IMR-90 (cell line): ENCODE measurements around the gene UNC93A.
"Not testable (repeated sequence)": the region's sequence is repeated elsewhere in the genome, so short reads cannot be mapped to it uniquely, and the experiment has no call there.

ENCODE experiments used
- BHLHE40 ChIP-seq: fragments of 150-350 bp; IDR thresholded peaks from 2 replicates; pipeline ENCODE4 v1.6.1; 2016; ENCODE audit warnings: mild to moderate bottlenecking, low read depth, low read length
- CEBPB ChIP-seq: IDR thresholded peaks from 2 replicates; pipeline ENCODE4 v1.6.1; 2012; ENCODE audit warnings: low read depth, low read length, improper control_type of control experiment
- MAFK ChIP-seq: IDR thresholded peaks from 2 replicates; pipeline ENCODE4 v1.6.1; 2012; ENCODE audit warnings: low read depth, low read length, improper control_type of control experiment
- MXI1 ChIP-seq: IDR thresholded peaks from 2 replicates; pipeline ENCODE4 v1.6.1; 2012; ENCODE audit warnings: low read depth, mild to moderate bottlenecking, low read length, moderate library complexity, borderline replicate concordance
- NFE2L2 ChIP-seq: fragments of 150-350 bp; IDR thresholded peaks from 2 replicates; pipeline ENCODE4 v1.6.1; 2016; ENCODE audit warnings: low read depth, mild to moderate bottlenecking, low read length
- POLR2A ChIP-seq: IDR thresholded peaks from 2 replicates; pipeline ENCODE4 v1.6.1; 2012; ENCODE audit warnings: mild to moderate bottlenecking, low read depth, low read length
- RAD21 ChIP-seq: IDR thresholded peaks from 2 replicates; pipeline ENCODE4 v1.6.1; 2012; ENCODE audit warnings: low read length, improper control_type of control experiment
- RCOR1 ChIP-seq: IDR thresholded peaks from 2 replicates; pipeline ENCODE4 v1.6.1; 2012; ENCODE audit warnings: mild to moderate bottlenecking, low read length, improper control_type of control experiment; ENCODE audit not compliant: insufficient replicate concordance
- RFX5 ChIP-seq: IDR thresholded peaks from 2 replicates; pipeline ENCODE4 v1.8.0; 2012; ENCODE audit warnings: low read depth, mild to moderate bottlenecking, low read length, moderate library complexity
- TF ChIP-seq, protein P1 (sequence below): conservative IDR thresholded peaks from 2 replicates; pipeline ENCODE4 v1.5.1; 2012; ENCODE audit warnings: mild to moderate bottlenecking, low read depth, low read length, improper control_type of control experiment
- TF ChIP-seq, protein P2 (sequence below): fragments of 150-350 bp; IDR thresholded peaks from 2 replicates; pipeline ENCODE4 v1.6.1; 2017; ENCODE audit warnings: mild to moderate bottlenecking, antibody characterized with exemption, low read length, low read depth

DNA sequence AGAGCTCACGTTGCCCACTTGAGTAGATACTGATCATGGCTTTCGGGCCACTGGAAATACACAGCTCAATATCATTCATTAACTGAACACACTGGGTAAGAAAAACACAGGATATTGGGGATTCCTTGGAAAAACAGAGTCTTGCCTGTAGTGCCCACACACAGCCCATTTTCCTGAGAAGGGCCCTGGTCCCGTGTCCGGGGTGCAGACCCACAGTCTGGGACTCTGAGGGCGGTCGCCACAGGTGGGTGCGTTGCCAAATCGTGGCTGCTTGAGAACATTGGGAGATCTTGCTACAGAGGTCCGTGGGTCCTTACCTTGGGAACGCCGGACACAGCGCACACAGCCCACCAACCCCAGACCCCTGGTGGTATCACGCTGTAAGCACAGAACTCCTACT lies 6.5 kb upstream of the UNC93A start:
- TF ChIP-seq, protein P1, sequence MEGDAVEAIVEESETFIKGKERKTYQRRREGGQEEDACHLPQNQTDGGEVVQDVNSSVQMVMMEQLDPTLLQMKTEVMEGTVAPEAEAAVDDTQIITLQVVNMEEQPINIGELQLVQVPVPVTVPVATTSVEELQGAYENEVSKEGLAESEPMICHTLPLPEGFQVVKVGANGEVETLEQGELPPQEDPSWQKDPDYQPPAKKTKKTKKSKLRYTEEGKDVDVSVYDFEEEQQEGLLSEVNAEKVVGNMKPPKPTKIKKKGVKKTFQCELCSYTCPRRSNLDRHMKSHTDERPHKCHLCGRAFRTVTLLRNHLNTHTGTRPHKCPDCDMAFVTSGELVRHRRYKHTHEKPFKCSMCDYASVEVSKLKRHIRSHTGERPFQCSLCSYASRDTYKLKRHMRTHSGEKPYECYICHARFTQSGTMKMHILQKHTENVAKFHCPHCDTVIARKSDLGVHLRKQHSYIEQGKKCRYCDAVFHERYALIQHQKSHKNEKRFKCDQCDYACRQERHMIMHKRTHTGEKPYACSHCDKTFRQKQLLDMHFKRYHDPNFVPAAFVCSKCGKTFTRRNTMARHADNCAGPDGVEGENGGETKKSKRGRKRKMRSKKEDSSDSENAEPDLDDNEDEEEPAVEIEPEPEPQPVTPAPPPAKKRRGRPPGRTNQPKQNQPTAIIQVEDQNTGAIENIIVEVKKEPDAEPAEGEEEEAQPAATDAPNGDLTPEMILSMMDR = not testable (repeated sequence)
- TF ChIP-seq POLR2A, BHLHE40, RCOR1, RFX5, MAFK, MXI1, RAD21, CEBPB, NFE2L2: not testable (repeated sequence)
- TF ChIP-seq, protein P2, sequence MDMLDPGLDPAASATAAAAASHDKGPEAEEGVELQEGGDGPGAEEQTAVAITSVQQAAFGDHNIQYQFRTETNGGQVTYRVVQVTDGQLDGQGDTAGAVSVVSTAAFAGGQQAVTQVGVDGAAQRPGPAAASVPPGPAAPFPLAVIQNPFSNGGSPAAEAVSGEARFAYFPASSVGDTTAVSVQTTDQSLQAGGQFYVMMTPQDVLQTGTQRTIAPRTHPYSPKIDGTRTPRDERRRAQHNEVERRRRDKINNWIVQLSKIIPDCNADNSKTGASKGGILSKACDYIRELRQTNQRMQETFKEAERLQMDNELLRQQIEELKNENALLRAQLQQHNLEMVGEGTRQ = not testable (repeated sequence)
